Measurements from ENCODE around the gene DCUN1D5. TPM values are rescaled to one million over a fixed set of nuclear protein-coding genes. Genes with fewer than 3 reads are reported as not detected.
A peak's percentile ranks its signal among the peaks of the same experiment; 100 is the strongest.
"Not testable (repeated sequence)": the region's sequence is repeated elsewhere in the genome, so short reads cannot be mapped to it uniquely, and the experiment has no call there.

The DCUN1D5 gene
- polyA plus RNA-seq, 1 experiment, result 27.7 TPM

GRCh38 chr11:103035791-103036434 is 56.0 kb downstream of the DCUN1D5 start:
- peak; percentile 62 for TF ChIP-seq CTCF (IDR thresholded peaks at IDR 0.05; ENCODE audit: insufficient read depth, low read depth, low read length)
- DNase-seq (ENCODE audit: low read depth), result peak; percentile 52
- CTCF ChIA-PET, result interaction anchor here (0.6 to 2.8 kb wide), 15 partner anchors 9 to 715 kb away, joined by 3 to 12 read pairs (median 4); partner anchors contain the start of gene MMP10
- no peaks in the 10 kb centered on the region for H3K27me3 ChIP-seq (ENCODE audit: control insufficient read depth, insufficient read depth, low read length)
- POLR2A ChIA-PET, result no interaction called here
- no peak overlapping the region for H3K4me3 ChIP-seq (ENCODE audit: low read depth, low read length)
- H3K36me3 ChIP-seq (ENCODE audit: control insufficient read depth, insufficient read depth, low read length), result no peaks in the 10 kb centered on the region

GRCh38 chr11:103035216-103035615 is 56.7 kb downstream of the DCUN1D5 start:
- H3K27me3 ChIP-seq (ENCODE audit: control insufficient read depth, insufficient read depth, low read length), result no peaks in the 10 kb centered on the region
- POLR2A ChIA-PET, result no interaction called here
- no peak for DNase-seq (ENCODE audit: low read depth)
- CTCF ChIA-PET, result interaction anchor here (0.9 to 2.8 kb wide), 8 partner anchors 8 to 255 kb away, joined by 3 to 12 read pairs (median 7); partner anchors contain the start of gene MMP10
- no peaks in the 10 kb centered on the region for H3K36me3 ChIP-seq (ENCODE audit: control insufficient read depth, insufficient read depth, low read length)
- no peak for TF ChIP-seq CTCF (IDR thresholded peaks at IDR 0.05; ENCODE audit: insufficient read depth, low read depth, low read length)
- no peak overlapping the region for H3K4me3 ChIP-seq (ENCODE audit: low read depth, low read length)

- ChIA-PET CTCF (interaction anchor here (1.1 kb wide), 1 partner anchor 117 kb away, joined by 4 read pairs; no protein-coding TSS in a partner anchor), POLR2A (no interaction called here)
- H3K27me3 ChIP-seq (ENCODE audit: control insufficient read depth, insufficient read depth, low read length), result no peaks in the 10 kb centered on the region
- no peak overlapping the region for H3K4me3 ChIP-seq (ENCODE audit: low read depth, low read length)
- no peaks in the 10 kb centered on the region for H3K36me3 ChIP-seq (ENCODE audit: control insufficient read depth, insufficient read depth, low read length)
- DNase-seq (ENCODE audit: low read depth), result no peak
- TF ChIP-seq CTCF (IDR thresholded peaks at IDR 0.05; ENCODE audit: insufficient read depth, low read depth, low read length), result no peak
Measured at GRCh38 chr11:103031834-103032233, 60.1 kb downstream of the DCUN1D5 start.

GRCh38 chr11:103029401-103029800 is 62.6 kb downstream of the DCUN1D5 start:
- no peaks in the 10 kb centered on the region for H3K36me3 ChIP-seq (ENCODE audit: control insufficient read depth, insufficient read depth, low read length)
- TF ChIP-seq CTCF (IDR thresholded peaks at IDR 0.05; ENCODE audit: insufficient read depth, low read depth, low read length), result no peak
- ChIA-PET POLR2A (no interaction called here), CTCF (interaction anchor here (1.3 kb wide), 1 partner anchor 89 kb away, joined by 3 read pairs; no protein-coding TSS in a partner anchor)
- H3K27me3 ChIP-seq (ENCODE audit: control insufficient read depth, insufficient read depth, low read length), result no peaks in the 10 kb centered on the region
- DNase-seq (ENCODE audit: low read depth), result no peak
- no peak overlapping the region for H3K4me3 ChIP-seq (ENCODE audit: low read depth, low read length)

GRCh38 chr11:103028304-103029020 is 63.5 kb downstream of the DCUN1D5 start:
- DNase-seq (ENCODE audit: low read depth); H3K27me3 ChIP-seq (ENCODE audit: control insufficient read depth, insufficient read depth, low read length); H3K36me3 ChIP-seq (ENCODE audit: control insufficient read depth, insufficient read depth, low read length); H3K4me3 ChIP-seq (ENCODE audit: low read depth, low read length); POLR2A ChIA-PET: not testable (repeated sequence)
- CTCF ChIA-PET, result interaction anchor here (1.1 to 1.3 kb wide), 2 partner anchors 15 to 88 kb away, joined by 3 read pairs; no protein-coding TSS in a partner anchor

Measured in BJ (cell line).